Smooth muscle cell (in vitro differentiated cells): Measurements from ENCODE around the gene HSD3B7. TPM values are rescaled to one million over a fixed set of nuclear protein-coding genes. Genes with fewer than 3 reads are reported as not detected.

Source experiments
- DNase-seq: peaks from one replicate; lab custom pipeline; 2025; ENCODE audit not compliant: unreplicated experiment; lab: John Stamatoyannopoulos, UW
- H2AFZ ChIP-seq: fragments of 200-600 bp; sonication (generic); 2 replicates; pipeline ENCODE4 v1.6.0; 2016; ENCODE audit warnings: antibody characterized with exemption, low read depth, mild to moderate bottlenecking
- H3F3A ChIP-seq: fragments of 200-600 bp; sonication (generic); 2 replicates; pipeline ENCODE4 v1.6.0; 2017; ENCODE audit warnings: antibody characterized with exemption, low read depth
- H3K27ac ChIP-seq: fragments of 200-600 bp; sonication (generic); 2 replicates; pipeline ENCODE4 v1.5.1; 2016; ENCODE audit warnings: low read depth, mild to moderate bottlenecking
- H3K27me3 ChIP-seq: fragments of 200-600 bp; sonication (generic); 2 replicates; pipeline ENCODE4 v1.6.1; 2016; ENCODE audit warnings: low read depth, mild to moderate bottlenecking
- H3K36me3 ChIP-seq: fragments of 200-600 bp; sonication (generic); 2 replicates; pipeline ENCODE4 v1.5.1; 2016; ENCODE audit warnings: low read depth
- H3K4me1 ChIP-seq: fragments of 200-600 bp; sonication (generic); 2 replicates; pipeline ENCODE4 v1.5.1; 2016; ENCODE audit warnings: low read depth
- H3K4me2 ChIP-seq: fragments of 200-600 bp; sonication (generic); 2 replicates; pipeline ENCODE4 v1.6.0; 2016; ENCODE audit warnings: mild to moderate bottlenecking
- H3K4me3 ChIP-seq: fragments of 200-600 bp; sonication (generic); 2 replicates; pipeline ENCODE4 v1.5.1; 2016; ENCODE audit warnings: mild to moderate bottlenecking
- H3K79me2 ChIP-seq: fragments of 200-600 bp; sonication (generic); 2 replicates; pipeline ENCODE4 v1.6.0; 2016; ENCODE audit warnings: low read depth, mild to moderate bottlenecking
- H3K9ac ChIP-seq: fragments of 200-600 bp; sonication (generic); 2 replicates; pipeline ENCODE4 v1.6.0; 2016; ENCODE audit warnings: low read depth
- H3K9me3 ChIP-seq: fragments of 200-600 bp; sonication (generic); replicated peaks from 2 replicates; pipeline ENCODE4 v1.5.1; 2016; ENCODE audit warnings: low read depth
- H4K20me1 ChIP-seq: fragments of 200-600 bp; sonication (generic); 2 replicates; pipeline ENCODE4 v1.6.0; 2016; ENCODE audit warnings: low read depth
- WGBS: methylation state at CpG from one replicate; pipeline ENCODE4 v1.1.7; 2016; ENCODE audit warnings: low lambda C conversion rate; 5-methylcytosine and 5-hydroxymethylcytosine counted together
- polyA plus RNA-seq: library from polyadenylated mRNA; unstranded; fragments of >200 nt; fragmentation: Nextera tagmentation; extraction: Ambion mirVana; gene quantifications from 2 replicates; pipeline ENCODE4 v1.2.1, GENCODE V29; 2016
- total RNA-seq: library from RNA; depleted of rRNA; stranded (reverse); fragments of >200 nt; gene quantifications from 2 replicates; pipeline ENCODE4 v1.2.3, GENCODE V29; 2014
- TF ChIP-seq, protein P1 (sequence below): fragments of 200-600 bp; sonication (generic); IDR thresholded peaks from 2 replicates; pipeline ENCODE4 v1.5.1; 2017; ENCODE audit warnings: borderline replicate concordance, mild to moderate bottlenecking, antibody characterized with exemption; ENCODE audit not compliant: insufficient read depth, poor library complexity, severe bottlenecking

The HSD3B7 gene
- total and polyA plus RNA-seq, 2 experiments from 2014 or later = 10.8 to 15.5 TPM

GRCh38 chr16:30957456-30958174 lies 27.4 kb upstream of the HSD3B7 start, which contains the start of gene SETD1A:
Gene SETD1A (plus strand): TSS chr16:30957754. CDS start chr16:30958732, 978 bp downstream.
- peaks cover 11% of the 10 kb centered on the region for H3K79me2 ChIP-seq
- 1% methylated on average over 46 of the region's 85 CpGs for WGBS
- H3K4me3 ChIP-seq = peak within 1 kb of the TSS; percentile 99
- TF ChIP-seq, protein P1, sequence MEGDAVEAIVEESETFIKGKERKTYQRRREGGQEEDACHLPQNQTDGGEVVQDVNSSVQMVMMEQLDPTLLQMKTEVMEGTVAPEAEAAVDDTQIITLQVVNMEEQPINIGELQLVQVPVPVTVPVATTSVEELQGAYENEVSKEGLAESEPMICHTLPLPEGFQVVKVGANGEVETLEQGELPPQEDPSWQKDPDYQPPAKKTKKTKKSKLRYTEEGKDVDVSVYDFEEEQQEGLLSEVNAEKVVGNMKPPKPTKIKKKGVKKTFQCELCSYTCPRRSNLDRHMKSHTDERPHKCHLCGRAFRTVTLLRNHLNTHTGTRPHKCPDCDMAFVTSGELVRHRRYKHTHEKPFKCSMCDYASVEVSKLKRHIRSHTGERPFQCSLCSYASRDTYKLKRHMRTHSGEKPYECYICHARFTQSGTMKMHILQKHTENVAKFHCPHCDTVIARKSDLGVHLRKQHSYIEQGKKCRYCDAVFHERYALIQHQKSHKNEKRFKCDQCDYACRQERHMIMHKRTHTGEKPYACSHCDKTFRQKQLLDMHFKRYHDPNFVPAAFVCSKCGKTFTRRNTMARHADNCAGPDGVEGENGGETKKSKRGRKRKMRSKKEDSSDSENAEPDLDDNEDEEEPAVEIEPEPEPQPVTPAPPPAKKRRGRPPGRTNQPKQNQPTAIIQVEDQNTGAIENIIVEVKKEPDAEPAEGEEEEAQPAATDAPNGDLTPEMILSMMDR = no peak
- no peaks in the 10 kb centered on the region for H3K27me3 ChIP-seq
- peaks cover 6% of the 10 kb centered on the region for H3K4me1 ChIP-seq
- no peaks in the 10 kb centered on the region for H3K9me3 ChIP-seq
- H3K27ac ChIP-seq = peak within 1 kb of the TSS; percentile 100
- peak within 1 kb of the TSS; percentile 84 for H2AFZ ChIP-seq
- DNase-seq = peak; percentile 86
- peaks cover 21% of the 10 kb centered on the region for H4K20me1 ChIP-seq
- H3K36me3 ChIP-seq = no peaks in the 10 kb centered on the region
- peak within 1 kb of the TSS; percentile 88 for H3K4me2 ChIP-seq
- H3K9ac ChIP-seq = peak within 1 kb of the TSS; percentile 100
- peaks cover 8% of the 10 kb centered on the region for H3F3A ChIP-seq

DNA sequence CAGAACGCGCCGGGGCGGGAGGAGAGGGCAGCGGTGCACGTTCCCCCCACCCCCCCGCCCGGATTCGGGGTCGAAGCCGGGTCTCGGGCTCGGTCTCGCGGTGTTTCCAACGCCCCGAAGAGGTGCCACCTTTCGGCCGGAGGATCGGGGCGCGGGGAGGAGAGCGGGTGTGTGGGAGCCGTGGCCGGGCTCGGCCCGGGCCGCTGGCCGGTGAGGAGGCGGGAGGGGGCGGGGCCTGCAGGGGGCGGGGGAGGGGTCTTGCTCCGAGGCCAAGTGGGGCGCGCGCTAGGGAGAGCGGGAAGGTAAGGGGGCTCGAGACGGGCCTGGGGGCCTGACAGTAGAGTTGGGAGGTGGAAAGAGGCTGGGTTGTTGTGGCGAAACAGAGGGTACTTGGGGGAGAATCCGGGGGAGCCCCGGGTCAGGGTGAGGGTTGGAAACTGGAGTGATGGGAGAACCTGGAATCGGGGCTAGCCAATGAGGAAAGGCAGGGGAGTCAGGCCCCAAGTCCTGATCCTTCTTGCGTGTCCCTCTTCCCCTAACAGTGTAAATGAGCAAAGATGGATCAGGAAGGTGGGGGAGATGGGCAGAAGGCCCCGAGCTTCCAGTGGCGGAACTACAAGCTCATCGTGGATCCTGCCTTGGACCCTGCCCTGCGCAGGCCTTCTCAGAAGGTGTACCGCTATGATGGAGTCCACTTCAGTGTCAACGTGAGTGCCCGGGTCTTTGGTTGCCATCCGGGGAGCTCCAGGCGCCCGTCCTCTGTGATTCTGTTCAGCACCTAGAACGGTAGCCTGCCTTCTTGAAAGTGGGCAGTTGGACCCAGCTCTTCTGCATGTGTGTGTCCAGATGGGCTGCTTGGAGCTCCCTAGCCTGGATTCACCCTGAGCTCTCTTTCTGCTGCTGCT lies 26.6 kb upstream of the HSD3B7 start:
- TF ChIP-seq, protein P1 = no peak
- 62% methylated on average over 16 of the region's 55 CpGs for WGBS
- no peaks in the 10 kb centered on the region for H3K36me3 ChIP-seq
- no peaks in the 10 kb centered on the region for H3K27me3 ChIP-seq
- no peak overlapping the region for H2AFZ ChIP-seq
- peaks cover 6% of the 10 kb centered on the region for H3K4me1 ChIP-seq
- H4K20me1 ChIP-seq = peaks cover 15% of the 10 kb centered on the region
- H3K27ac ChIP-seq = peak overlapping the region; percentile 100
- H3F3A ChIP-seq = peaks cover 8% of the 10 kb centered on the region
- peak overlapping the region; percentile 88 for H3K4me2 ChIP-seq
- peak; percentile 71 for DNase-seq
- H3K79me2 ChIP-seq = peaks cover 11% of the 10 kb centered on the region
- H3K9ac ChIP-seq = peak overlapping the region; percentile 100
- H3K9me3 ChIP-seq = no peaks in the 10 kb centered on the region
- H3K4me3 ChIP-seq = peak overlapping the region; percentile 99

GRCh38 chr16:30961384-30961783 lies 23.6 kb upstream of the HSD3B7 start:
- Histone ChIP-seq H4K20me1 (peaks cover 9% of the 10 kb centered on the region), H3K27ac (no peak overlapping the region), H3K9ac (no peak overlapping the region), H3K4me3 (no peak overlapping the region), H2AFZ (no peak overlapping the region), H3F3A (peaks cover 2% of the 10 kb centered on the region), H3K9me3 (no peaks in the 10 kb centered on the region), H3K4me2 (no peak overlapping the region), H3K36me3 (no peaks in the 10 kb centered on the region), H3K79me2 (peaks cover 11% of the 10 kb centered on the region), H3K4me1 (peaks cover 6% of the 10 kb centered on the region), H3K27me3 (no peaks in the 10 kb centered on the region)
- no peak for DNase-seq
- TF ChIP-seq, protein P1 = no peak
- 96% methylated on average over 11 of the region's 11 CpGs for WGBS
